ENCODE measurements around the gene SLC30A2.

SLC30A2 gene

GRCh38 chr1:26016258-26016952 is 29.5 kb downstream of the SLC30A2 start:
- no peak for TF ChIP-seq CTCF (IDR thresholded peaks at IDR 0.05; ENCODE audit: low read depth, low read length)
- Histone ChIP-seq H3K4me3 (ENCODE audit: low read depth, low read length) (peak overlapping the region; percentile 30), H3K27me3 (ENCODE audit: insufficient read depth, low read depth, severe bottlenecking) (no peaks in the 10 kb centered on the region), H3K36me3 (no peaks in the 10 kb centered on the region), H3K9me3 (ENCODE audit: severe bottlenecking) (no peaks in the 10 kb centered on the region), H3K27ac (peak overlapping the region; percentile 95)
- DNase-seq = peak; percentile 89

GRCh38 chr1:26015358-26015757 is 30.6 kb downstream of the SLC30A2 start:
- H3K27me3 ChIP-seq (ENCODE audit: insufficient read depth, low read depth, severe bottlenecking) = no peaks in the 10 kb centered on the region
- H3K9me3 ChIP-seq (ENCODE audit: severe bottlenecking) = no peaks in the 10 kb centered on the region
- no peak for DNase-seq
- no peak overlapping the region for H3K4me3 ChIP-seq (ENCODE audit: low read depth, low read length)
- H3K27ac ChIP-seq = peak overlapping the region; percentile 95
- no peaks in the 10 kb centered on the region for H3K36me3 ChIP-seq
- no peak for TF ChIP-seq CTCF (IDR thresholded peaks at IDR 0.05; ENCODE audit: low read depth, low read length)

GRCh38 chr1:26014179-26014578 is 31.7 kb downstream of the SLC30A2 start:
- no peak overlapping the region for H3K4me3 ChIP-seq (ENCODE audit: low read depth, low read length)
- no peak for TF ChIP-seq CTCF (IDR thresholded peaks at IDR 0.05; ENCODE audit: low read depth, low read length)
- H3K27ac ChIP-seq = no peak overlapping the region
- no peaks in the 10 kb centered on the region for H3K9me3 ChIP-seq (ENCODE audit: severe bottlenecking)
- no peak for DNase-seq
- no peaks in the 10 kb centered on the region for H3K36me3 ChIP-seq
- H3K27me3 ChIP-seq (ENCODE audit: insufficient read depth, low read depth, severe bottlenecking) = no peaks in the 10 kb centered on the region

DNA sequence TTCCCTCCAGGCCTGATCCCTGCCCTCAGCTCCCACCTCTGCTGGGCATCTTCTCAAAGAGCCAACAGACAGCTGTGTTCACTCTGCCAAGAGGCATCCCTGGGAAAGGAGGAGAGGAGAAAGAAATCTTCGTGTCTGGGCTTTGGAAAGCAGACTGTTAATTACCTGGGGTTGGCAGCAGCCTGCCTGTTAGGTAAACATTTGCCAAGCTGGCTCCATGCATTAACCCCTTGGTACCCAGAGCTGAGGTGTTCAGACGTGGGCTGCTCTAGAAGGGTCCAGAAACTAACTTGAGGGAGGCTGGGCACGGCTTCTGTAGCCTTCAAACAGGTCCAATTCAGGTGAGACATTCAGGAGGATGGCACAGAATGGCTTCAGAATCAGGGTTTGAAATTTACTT is 33.1 kb downstream of the SLC30A2 start:
- H3K9me3 ChIP-seq (ENCODE audit: severe bottlenecking) = no peaks in the 10 kb centered on the region
- DNase-seq = no peak
- H3K36me3 ChIP-seq = no peaks in the 10 kb centered on the region
- H3K4me3 ChIP-seq (ENCODE audit: low read depth, low read length) = no peak overlapping the region
- no peak for TF ChIP-seq CTCF (IDR thresholded peaks at IDR 0.05; ENCODE audit: low read depth, low read length)
- H3K27me3 ChIP-seq (ENCODE audit: insufficient read depth, low read depth, severe bottlenecking) = no peaks in the 10 kb centered on the region
- H3K27ac ChIP-seq = no peak overlapping the region

GRCh38 chr1:26010825-26011224 is 35.1 kb downstream of the SLC30A2 start:
- Histone ChIP-seq H3K4me3 (ENCODE audit: low read depth, low read length) (no peak overlapping the region), H3K27ac (no peak overlapping the region), H3K27me3 (ENCODE audit: insufficient read depth, low read depth, severe bottlenecking) (no peaks in the 10 kb centered on the region), H3K9me3 (ENCODE audit: severe bottlenecking) (no peaks in the 10 kb centered on the region), H3K36me3 (no peaks in the 10 kb centered on the region)
- TF ChIP-seq CTCF (IDR thresholded peaks at IDR 0.05; ENCODE audit: low read depth, low read length) = no peak
- no peak for DNase-seq

Data from WERI-Rb-1 (cell line).